GM19023 (cell line): ENCODE data around the gene MAP2K6.
A peak's percentile ranks its signal among the peaks of the same experiment; 100 is the strongest.

Experiments
- ATAC-seq: cut with Tn5 transposase; IDR thresholded peaks from one replicate; pipeline ENCODE4 v1.9.1; 2021; ENCODE audit warnings: mild to moderate bottlenecking, moderate library complexity; ENCODE audit not compliant: unreplicated experiment

MAP2K6 gene

DNA sequence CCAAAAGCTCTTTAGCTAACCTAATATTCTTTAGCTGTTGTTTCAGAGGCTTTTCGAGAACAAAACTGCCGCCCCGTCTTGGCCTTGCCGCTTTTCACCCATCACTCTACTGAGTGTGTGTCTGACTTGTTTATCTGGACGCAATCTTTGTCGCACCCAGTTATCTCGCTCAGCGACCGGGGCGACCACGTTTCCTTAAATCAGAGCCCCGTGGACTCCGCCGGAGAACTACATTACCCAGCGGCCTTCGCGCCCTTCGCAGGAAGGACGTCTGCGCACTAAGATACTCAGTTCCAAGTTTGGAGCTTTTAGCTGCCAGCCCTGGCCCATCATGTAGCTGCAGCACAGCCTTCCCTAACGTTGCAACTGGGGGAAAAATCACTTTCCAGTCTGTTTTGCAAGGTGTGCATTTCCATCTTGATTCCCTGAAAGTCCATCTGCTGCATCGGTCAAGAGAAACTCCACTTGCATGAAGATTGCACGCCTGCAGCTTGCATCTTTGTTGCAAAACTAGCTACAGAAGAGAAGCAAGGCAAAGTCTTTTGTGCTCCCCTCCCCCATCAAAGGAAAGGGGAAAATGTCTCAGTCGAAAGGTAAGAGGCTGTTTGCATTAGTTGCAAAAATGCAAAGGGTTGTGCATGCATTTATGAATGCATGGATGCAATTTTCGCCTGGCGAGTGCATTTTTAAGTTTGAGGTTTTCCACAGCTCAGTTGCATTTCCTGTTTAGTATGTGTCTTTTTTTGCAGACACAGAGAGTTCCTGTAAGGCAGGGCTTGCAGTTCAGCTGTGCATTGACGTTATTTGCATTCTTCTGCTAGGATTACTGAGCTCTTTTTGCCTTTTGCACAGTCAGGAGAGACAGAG is at the start of gene MAP2K6:
MAP2K6 (plus strand) TSS at position 290 of the 867 bp plus-strand sequence; CDS start at position 578, 288 bp downstream.
- ATAC-seq = peak; percentile 94

DNA sequence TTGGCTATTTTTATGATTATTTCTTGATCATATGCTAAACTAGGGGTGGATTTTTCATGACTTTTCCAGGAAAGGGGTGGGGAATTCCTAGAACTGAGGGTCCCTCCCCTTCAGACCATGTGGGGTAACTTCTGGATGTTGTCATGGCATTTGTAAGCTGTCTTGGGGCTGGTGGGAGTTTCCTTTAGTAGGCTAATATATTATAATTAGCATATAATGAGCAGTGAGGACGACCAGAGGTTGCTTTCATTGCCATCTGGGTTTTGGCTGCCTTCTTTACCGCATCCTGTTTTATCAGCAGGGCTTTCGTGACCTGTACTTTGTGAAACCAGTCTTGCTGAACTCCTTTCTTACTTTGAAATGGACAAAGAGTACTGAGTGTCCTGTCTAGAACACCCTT is 47.2 kb upstream of the MAP2K6 start:
- ATAC-seq = peak; percentile 78

- no peak for ATAC-seq
Observed at GRCh38 chr17:69373069-69373468, 41.4 kb upstream of the MAP2K6 start.

DNA sequence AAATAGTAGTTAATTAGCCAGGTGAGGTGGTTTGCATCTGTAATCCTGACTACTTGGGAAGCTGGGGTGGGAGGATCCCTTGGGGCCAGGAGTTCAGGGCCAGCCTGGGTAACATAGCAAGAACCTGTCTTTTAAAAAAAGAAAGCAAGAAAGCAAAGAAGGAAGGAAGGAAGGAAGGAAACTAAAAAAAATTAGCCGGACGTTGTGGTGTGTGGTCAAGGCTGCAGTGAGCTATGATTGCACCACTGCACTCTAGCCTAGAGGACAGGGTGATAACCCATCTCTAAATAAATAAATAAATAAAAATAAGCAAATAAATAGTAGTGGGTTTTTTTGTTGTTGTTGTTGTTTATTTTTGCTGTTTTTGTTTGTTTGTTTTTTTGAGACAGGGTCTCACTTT is 39.3 kb upstream of the MAP2K6 start:
- ATAC-seq = no peak

DNA sequence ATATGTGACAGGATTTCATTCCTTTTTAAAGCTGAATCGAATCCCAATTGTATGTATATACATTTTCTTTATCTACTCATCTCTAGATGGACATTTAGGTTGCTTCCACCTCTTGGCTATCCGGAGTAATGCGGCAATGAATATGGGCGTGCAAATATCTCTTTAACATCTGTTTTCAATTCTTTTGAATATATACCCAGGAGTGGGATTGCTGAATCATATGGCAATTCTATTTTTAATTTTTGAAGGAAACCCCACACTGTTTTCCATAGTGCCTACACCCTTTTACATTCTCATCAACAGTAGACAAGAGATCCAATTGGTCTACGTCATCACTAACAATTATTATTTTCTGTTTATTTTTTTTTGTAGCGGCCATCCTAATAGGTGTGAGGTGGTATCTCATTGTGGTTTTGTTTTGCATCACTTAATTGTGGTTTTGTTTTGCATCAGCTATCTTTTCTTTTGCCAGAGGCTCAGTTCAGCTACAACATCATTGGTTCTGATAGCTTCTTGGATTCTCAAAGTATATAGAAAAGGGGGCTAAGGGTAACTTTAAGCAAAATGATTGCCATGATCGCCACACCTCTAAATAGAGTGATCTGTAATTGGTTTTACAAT is 25.6 kb upstream of the MAP2K6 start:
- ATAC-seq = no peak

GRCh38 chr17:69390795-69391501 is 23.5 kb upstream of the MAP2K6 start:
- no peak for ATAC-seq

DNA sequence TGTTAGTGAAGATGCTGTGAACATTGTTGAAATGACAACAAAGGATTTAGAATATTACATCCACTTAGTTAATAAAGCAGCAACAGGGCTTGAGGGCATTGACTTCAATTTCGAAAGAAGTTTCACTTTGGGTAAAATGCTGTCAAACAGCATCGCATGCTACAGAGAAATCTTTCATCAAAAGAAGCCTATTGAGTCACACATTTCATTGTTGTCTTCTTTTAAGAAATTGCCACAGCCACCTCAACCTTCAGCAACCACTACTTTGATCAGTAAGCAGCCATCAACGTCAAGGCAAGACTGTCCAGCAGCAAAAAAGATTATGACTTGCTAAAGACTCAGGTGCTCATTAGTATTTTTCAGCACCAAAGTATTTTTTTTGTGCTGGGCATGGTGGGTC is 13.2 kb upstream of the MAP2K6 start:
- no peak for ATAC-seq

DNA sequence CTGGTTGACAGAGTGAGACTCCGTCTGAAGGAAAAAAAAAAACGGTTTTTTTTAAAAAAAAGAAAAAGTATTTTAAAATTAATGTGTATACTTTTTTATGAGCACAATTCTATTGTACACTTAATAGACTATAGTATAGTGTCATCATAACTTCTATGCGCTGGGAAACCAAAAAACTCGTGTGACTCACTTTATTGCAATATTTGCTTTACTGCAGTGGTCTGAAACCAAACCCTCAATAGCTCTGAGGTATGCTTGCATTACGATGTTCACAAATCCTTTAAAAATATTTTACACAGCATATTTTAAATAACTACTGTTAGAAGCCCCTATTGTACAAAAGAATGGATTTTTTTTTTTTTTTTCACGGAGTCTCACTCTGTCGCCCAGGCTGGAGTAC is 12.4 kb upstream of the MAP2K6 start:
- no peak for ATAC-seq

- ATAC-seq = no peak
Observed at GRCh38 chr17:69404399-69404798, 10.1 kb upstream of the MAP2K6 start.

GRCh38 chr17:69405096-69405495 is 9.4 kb upstream of the MAP2K6 start:
- no peak for ATAC-seq

DNA sequence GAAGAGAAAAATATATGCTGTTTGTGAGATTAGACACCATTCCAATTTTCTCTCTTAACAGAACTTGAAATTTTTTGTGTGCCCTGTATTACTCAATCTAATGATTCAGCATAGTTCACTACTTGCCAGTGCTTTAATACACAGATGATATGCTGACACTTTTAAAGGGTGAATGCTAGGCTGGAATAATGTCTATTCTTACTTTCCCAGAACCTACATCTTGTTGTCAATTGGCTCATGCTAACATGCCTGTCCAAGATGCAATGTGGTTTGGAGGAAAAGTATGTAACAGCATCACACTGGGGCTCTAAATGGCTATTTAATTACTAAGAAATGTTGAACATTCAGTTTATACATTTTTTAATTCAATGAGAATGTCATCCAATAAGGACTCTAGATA is 7.6 kb upstream of the MAP2K6 start:
- ATAC-seq = no peak

DNA sequence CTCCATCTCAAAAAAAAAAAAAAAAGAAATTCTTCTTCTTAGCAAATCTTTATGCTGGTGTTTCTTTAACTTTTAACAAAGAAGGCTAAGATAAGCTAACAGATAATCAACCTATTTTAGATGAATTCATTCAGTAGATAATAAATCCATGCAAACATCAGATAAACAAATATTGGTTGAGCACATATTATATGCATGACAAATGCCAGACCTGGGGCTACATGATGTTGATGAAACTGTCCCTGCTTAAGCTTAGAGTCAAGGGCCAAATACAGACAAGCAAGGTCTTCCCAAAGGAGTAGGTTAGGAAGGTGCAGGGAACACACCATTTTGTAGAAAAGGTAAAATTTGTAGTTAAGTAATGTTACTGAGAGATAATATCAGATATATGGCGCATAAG is 6.7 kb upstream of the MAP2K6 start:
- no peak for ATAC-seq

DNA sequence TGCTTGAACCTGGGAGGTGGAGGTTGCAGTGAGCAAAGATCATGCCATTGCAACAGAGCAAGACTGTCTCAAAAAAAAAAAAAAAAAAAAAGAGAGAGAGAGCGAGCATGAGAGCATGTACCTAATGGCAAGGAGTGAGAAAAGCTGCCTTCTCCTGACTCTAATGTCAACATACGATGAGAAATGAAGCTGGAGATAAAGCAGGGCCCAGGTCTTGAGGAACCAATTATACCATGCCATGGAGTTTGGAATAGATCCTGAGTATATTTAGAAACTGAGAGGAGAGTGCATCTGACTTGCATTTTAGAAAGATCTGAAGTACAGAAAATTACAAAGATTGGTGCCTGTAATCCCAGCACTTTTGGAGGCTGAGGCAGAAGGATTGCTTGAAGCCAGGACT is 3.8 kb upstream of the MAP2K6 start:
- no peak for ATAC-seq

- ATAC-seq = no peak
Observed at GRCh38 chr17:69411766-69412165, 2.7 kb upstream of the MAP2K6 start.

DNA sequence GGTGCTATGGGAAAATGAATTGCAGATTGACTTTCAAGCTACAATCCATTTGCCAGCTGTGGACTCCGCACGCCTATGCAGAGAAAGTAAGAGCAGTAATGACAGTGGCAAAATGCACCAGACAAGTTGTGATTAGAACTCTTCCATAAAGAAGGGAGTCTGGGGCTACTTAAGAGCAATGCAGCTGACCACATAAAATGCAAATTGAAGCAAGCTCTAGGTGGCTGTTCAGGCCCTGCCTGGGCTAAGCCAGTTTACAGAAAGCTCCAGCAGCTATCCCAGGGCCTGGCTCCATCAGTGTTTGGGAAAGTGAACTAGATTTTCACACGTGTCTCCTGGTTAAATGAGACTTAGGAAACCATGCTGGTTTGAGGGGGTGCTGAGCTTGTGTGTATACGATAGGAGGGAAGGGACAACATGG is 2.2 kb upstream of the MAP2K6 start:
- ATAC-seq = no peak

DNA sequence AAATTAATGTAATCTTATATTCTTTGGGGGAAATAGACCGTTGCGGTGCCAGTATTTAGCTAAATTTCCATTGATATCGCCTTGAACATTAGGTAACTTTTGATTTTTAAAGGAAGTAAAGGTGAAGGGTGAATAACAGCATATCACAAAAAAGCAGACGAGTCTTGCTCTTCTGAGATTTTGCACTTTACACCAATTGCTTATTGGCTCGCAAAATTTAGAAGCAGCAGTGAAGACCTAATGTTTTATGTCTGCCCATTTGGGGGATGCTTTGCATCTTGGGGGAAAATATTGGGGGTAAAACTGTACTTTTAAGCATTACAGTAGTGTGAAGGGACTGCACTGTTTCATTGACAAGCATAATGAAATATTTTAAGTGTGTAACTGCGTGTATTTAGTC is 934 bp downstream of the MAP2K6 start:
- ATAC-seq = no peak

DNA sequence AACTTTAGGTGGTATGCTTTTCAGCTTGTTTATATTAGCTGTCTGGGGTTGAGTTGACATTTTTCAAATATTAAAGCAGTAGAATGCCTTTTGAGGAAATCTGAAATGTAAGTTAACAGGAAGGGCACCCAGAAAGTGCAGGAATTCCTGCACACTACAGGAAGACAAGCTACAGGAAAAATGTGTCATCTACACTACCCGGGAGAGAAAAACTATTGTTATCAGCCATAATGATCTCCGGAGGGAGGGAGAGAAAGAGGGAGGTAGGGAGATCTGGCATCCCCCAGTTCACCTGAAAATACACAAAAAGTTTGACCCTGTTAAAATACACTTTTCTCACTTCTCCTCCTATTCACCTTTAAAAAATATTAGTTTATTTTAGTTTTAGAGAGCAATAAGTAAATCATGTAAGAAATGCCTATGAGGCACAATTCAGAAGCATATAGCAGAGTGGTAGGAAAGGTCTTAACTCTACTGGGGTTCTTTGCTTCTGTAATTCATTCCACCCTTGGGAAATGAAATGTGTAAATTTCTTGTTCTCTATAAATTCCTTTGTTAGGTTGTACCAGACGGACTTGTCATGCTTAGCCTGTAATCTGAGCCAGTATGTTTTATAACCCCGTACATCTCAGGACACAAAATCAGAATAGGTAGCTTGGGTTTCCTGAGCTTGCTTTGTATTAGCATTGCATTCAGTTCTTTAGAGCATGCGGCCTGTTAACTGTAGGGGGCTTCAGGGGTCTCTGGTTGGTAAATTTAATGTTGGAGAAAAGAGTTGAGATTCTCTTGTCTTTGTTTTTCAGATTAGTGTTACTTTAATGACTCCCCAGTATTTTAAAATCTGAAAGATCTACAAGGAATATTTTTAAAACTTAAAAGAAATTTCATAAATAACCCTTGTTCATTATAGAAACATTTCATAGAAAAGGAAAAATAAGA is 3.3 kb downstream of the MAP2K6 start:
- no peak for ATAC-seq

- ATAC-seq = no peak
Observed at GRCh38 chr17:69418535-69418934, 4.0 kb downstream of the MAP2K6 start.

- no peak for ATAC-seq
Observed at GRCh38 chr17:69423450-69423849, 9.0 kb downstream of the MAP2K6 start.

GRCh38 chr17:69424287-69425041 is 10.0 kb downstream of the MAP2K6 start:
- ATAC-seq = no peak
